ENCODE data around the gene SLC9A8. TPM values are rescaled to one million over a fixed set of nuclear protein-coding genes. Genes with fewer than 3 reads are reported as not detected.

SLC9A8 gene
- total and polyA plus RNA-seq, 12 donors: 3.3 to 8.7 (median 6.9) TPM

DNA sequence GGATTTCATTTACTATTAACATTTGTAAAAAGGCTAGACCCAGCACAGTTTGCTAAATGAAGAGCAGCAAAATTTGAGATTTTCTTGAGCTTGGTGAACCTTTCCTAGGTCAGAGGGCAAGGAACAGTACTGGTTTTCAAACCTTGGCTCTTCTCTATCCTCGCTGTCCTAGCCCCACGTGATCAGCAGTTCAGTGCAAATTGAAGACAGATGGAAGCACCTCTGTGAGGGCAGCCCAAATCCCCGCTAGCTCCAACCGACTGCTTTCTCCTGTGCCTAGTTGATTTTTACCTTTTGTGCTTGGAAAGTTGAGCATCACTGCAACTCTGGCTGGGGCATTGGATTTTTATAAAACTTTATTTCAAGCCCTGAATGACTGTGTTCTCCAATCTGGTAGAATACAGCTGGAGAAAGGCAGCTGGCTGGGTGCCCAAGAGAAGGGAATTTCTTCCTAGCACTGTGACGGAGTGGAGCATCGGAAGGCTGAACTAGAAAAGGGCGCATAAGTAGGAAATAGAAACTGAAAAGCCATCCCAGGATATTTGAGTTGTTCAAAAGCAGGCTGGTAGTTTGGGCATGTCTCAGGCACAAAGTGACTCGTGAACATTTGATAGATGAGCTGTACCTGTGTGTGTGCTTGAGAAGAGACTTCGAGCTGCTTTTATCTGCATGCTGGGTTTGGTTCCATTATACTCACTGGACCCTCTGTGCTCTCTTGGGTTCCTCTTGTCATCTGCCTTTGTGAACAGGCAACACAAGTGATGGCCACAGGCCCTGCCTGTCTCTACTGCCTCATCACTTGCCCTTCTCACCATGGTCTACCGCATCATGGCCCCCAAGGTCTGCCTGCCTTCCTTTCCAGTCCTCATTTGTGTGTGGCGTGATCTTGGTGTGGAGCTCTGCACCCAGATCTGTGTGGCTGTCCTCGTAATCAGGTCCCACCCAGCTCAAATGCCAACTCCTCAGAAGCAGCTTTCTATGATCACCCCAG lies 125.8 kb downstream of the SLC9A8 start:
- 50 to 60% methylated on average over 12 of the region's 12 CpGs for WGBS, 2 donors
- peaks cover 0 to 48% (median 12%) of the 10 kb centered on the region in 9 donors for H3K36me3 ChIP-seq
- no peaks in the 10 kb centered on the region for H3K27me3 ChIP-seq
- peak; percentile 51 to 71 for DNase-seq
- H3K9me3 ChIP-seq: no peaks in the 10 kb centered on the region
- TF ChIP-seq, protein P1, sequence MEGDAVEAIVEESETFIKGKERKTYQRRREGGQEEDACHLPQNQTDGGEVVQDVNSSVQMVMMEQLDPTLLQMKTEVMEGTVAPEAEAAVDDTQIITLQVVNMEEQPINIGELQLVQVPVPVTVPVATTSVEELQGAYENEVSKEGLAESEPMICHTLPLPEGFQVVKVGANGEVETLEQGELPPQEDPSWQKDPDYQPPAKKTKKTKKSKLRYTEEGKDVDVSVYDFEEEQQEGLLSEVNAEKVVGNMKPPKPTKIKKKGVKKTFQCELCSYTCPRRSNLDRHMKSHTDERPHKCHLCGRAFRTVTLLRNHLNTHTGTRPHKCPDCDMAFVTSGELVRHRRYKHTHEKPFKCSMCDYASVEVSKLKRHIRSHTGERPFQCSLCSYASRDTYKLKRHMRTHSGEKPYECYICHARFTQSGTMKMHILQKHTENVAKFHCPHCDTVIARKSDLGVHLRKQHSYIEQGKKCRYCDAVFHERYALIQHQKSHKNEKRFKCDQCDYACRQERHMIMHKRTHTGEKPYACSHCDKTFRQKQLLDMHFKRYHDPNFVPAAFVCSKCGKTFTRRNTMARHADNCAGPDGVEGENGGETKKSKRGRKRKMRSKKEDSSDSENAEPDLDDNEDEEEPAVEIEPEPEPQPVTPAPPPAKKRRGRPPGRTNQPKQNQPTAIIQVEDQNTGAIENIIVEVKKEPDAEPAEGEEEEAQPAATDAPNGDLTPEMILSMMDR (IDR thresholded peaks at IDR 0.05): no peak
- H3K4me1 ChIP-seq: peaks cover 5 to 63% (median 30%) of the 10 kb centered on the region in 9 donors
- peak overlapping the region in 5 of 10 donors; percentile 22 to 97 (median 94) for H3K27ac ChIP-seq
- H3K4me3 ChIP-seq: peak overlapping the region in 6 of 10 donors; percentile 86 to 98 (median 92)
- intact Hi-C loops (cut with DNase I): no loop called here
- peak in 1 of 8 donors; percentile 24 for ATAC-seq

DNA sequence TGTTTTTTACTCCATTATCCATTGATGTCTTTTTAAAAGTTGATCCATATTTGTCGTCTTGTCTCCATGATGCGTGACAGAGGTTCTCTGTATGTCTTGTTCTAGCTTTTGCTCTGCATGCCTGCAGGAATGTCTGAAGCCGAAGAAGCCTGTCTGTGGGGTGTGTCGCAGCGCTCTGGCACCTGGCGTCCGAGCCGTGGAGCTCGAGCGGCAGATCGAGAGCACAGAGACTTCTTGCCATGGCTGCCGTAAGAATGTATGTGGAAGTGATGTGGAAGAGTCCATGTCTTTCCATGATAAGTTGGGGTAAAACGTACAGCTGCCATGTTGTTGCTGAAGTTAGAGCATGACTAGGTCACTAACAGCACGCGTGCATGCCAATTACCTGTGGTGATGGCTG lies 128.8 kb downstream of the SLC9A8 start:
- DNase-seq (no peak), ATAC-seq (no peak)
- 93 to 96% methylated on average over 15 of the region's 15 CpGs for WGBS, 2 donors
- Histone ChIP-seq H3K36me3 (peaks cover 0 to 77% (median 36%) of the 10 kb centered on the region in 9 donors), H3K27ac (no peak overlapping the region), H3K4me1 (peaks cover 5 to 65% (median 31%) of the 10 kb centered on the region in 9 donors), H3K27me3 (no peaks in the 10 kb centered on the region), H3K9me3 (no peaks in the 10 kb centered on the region), H3K4me3 (no peak overlapping the region)
- intact Hi-C loops (cut with DNase I): no loop called here
- TF ChIP-seq, protein P1 (IDR thresholded peaks at IDR 0.05): no peak

Other genes starting within 250 kb of the SLC9A8 start
- 10 to 100 TPM in 9 of 10 donors, 1 to 10 TPM in 1; 10.0 to 66.8 (median 23.3) TPM for gene PTGIS, start 244.7 kb upstream of the SLC9A8 start, total RNA-seq
- 1 to 10 TPM; 6.5 to 7.5 TPM for gene PTGIS, start 244.7 kb upstream of the SLC9A8 start, polyA plus RNA-seq
- gene B4GALT5, start 99.0 kb upstream of the SLC9A8 start, total RNA-seq: 10 to 100 TPM; 24.4 to 61.6 (median 34.3) TPM
- gene B4GALT5, start 99.0 kb upstream of the SLC9A8 start, polyA plus RNA-seq: 10 to 100 TPM in 1 of 2 donors, 1 to 10 TPM in 1; 7.4 to 12.5 TPM
- 10 to 100 TPM in 1 of 10 donors, 1 to 10 TPM in 9; 5.2 to 11.8 (median 6.7) TPM for gene SPATA2, start 102.7 kb downstream of the SLC9A8 start, total RNA-seq
- gene SPATA2, start 102.7 kb downstream of the SLC9A8 start, polyA plus RNA-seq: 1 to 10 TPM; 4.8 to 5.0 TPM
- 10 to 100 TPM; 41.5 to 60.3 (median 52.1) TPM for gene RNF114, start 123.6 kb downstream of the SLC9A8 start, total RNA-seq
- 10 to 100 TPM; 45.0 to 49.5 TPM for gene RNF114, start 123.6 kb downstream of the SLC9A8 start, polyA plus RNA-seq
- gene SNAI1, start 170.2 kb downstream of the SLC9A8 start, total RNA-seq: 1 to 10 TPM in 8 of 10 donors, under 1 TPM in 2; 0.59 to 7.6 (median 2.8) TPM
- 1 to 10 TPM; 1.8 to 3.2 TPM for gene SNAI1, start 170.2 kb downstream of the SLC9A8 start, polyA plus RNA-seq

All from heart right ventricle (tissue), 16 donors.